HG03460 (cell line): ENCODE data around the gene REG4.

Source experiments
- ATAC-seq: cut with Tn5 transposase; IDR thresholded peaks from one replicate; pipeline ENCODE4 v1.9.1; 2021; ENCODE audit not compliant: unreplicated experiment

Gene REG4

DNA sequence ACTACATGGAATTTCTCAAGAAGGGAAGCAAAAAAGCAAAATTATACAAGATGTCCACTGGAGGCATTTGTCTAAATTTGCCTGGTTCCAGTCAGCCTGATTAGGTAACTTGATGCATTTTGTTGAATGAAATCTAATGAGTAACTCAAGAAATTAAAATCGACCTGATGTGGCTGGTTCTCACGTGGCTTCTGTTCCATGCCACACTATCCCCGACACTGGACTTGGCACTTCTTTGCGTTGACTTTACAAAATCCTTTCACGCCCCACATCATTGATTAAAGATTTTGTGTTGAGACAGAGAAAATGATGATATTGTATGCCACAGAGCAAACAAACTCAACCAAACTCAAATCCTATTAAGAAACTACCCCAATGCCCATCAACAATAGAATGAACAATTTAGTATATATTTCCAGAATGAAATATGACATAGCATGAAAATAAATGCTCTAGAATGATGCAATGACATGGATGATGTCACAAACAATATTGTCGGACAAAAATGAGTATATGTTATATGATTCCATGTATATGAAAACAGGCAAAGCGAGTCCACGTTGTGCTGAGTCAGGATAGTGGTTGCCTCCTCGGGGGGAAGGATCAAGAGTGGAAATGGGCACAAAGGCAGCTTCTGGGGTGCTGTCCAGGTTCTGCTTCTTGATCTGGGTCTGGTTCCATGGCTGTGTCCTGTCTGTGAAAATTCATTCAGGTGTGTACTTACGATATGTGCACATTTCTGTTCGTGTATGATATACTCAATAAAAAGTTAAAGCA, 29.6 kb downstream of the REG4 start:
- no peak for ATAC-seq

DNA sequence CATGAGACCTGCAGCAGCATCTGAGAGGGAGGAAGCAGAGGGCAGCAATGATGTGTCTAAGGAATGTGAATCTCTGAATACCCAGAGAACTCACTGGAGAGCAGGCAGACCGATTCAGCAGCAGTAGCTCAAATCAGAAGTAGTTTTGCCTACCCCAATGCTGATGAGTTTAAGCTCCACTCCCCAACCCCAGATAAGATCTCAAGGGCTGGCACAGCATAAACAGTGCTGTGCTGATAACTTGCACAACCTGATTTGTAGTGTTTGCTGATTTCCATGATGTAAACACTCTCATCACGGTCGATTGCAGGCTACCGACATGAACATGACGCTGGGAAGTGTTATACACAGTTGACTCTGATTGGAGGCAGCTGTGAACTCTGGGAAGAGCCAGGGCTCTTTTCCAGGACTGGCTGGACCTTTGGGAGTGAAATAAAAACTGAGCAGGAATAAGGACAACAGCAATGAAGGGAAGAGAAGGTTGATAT, 31.3 kb downstream of the REG4 start:
- no peak for ATAC-seq

DNA sequence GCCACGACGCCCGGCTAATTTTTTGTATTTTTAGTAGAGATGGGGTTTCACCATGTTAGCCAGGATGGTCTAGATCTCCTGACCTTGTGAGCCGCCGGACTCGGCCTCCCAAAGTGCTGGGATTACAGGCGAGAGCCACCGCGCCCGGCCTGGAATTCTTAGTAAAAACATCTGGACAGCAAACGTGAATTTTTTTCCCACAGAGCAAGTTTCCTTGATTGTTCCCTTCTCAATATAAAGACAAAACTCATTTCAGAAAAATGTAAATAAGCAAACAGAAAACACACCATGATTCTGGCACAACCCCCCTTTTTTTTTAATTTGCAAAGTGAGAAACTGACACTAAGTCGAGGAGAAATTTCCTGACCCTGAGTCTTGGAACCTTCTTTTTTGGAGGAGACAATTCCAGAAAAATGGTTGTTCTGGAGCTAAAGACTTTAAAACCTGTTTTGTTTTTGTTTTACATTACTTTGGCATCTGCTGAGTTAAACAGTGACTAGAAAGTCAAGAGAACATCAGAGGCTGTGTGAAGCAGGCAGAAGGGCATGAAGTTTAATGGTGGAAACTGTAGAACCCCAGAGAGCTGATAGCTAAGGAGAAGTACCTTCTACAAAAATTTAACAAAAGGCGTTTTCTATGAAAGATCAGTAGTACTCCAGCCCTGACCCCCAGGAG, 32.2 kb downstream of the REG4 start:
- no peak for ATAC-seq

DNA sequence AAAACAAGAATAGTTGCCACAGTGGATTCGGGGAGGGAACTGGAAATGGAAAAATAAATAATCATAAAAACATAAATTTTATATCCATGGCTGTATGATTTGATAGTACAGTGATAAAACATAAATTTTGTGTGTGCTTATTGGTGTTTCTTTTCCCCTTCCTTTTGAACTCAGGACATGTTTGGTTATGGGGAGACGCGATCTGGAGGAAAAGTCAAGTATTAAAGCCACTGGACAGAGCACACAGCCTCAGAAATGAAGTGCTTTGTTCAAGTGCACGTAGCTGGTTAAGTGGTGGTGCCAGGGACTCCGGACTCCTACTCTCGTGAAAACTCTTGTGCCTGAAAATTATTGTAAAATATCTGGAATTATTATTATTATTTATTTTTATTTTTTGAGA, 32.9 kb downstream of the REG4 start:
- no peak for ATAC-seq

GRCh38 chr1:119774746-119775490, 36.3 kb downstream of the REG4 start:
- ATAC-seq: no peak

DNA sequence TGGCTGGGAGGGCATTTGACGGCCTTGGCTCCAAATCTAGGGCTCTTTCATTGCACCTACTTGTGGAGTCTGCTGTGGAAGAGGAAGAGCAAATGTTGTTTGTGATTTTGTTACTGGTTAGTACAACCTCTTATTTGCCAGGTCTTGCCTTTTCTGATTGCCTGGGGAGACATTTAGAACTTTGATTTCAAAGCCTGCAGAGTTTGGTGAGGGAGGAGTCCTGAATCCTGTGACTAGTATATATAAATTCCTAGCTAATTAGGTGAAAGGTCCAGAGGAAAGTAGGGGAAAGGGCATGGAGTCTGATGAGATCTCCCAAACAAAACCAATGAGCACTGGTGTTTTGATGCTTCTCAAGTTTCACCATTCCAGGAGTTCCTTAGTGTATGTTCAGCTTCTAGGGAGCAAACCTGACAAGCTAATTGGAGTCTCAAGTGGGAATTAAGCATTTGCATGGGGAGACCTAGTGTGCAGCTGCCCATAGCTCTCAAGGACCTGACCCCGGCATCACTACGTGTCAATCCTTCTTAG, 37.5 kb downstream of the REG4 start:
- no peak for ATAC-seq

DNA sequence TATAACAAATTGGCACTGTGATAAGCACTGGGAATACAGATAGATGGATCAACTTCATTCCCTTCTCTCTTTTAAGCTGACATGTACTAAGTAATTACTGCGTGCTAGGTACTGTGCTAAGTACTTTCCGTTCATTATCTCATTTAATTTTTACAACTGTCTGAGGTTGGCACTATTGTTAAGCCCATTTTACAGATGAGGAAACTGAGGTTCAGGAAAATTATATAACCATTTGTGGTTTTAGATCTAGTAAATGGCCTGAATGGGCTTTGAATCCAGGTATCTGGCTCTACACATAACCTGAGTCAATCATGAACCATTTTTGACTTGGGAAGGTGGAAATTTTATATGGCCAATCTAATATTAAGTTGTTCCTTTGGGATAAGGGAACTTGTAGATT, 39.0 kb downstream of the REG4 start:
- ATAC-seq: no peak

DNA sequence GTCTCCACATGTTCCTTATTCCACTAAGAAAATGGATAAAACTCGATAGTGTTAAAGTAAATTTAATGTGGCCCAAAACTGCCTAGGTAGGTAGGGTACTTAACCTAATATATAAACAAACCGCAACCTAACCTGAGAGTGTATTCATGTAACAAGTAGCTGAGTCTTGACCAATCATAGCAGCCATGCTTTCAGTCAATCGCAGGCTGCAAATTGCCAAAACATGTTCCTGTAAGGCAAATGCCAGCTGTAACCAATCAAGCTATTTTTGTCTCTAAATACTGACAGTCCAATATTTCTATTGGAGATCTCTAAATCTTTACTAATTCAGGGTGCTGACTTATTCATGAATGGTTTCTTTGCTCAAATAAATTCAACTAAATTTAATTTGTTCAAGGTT, 39.5 kb downstream of the REG4 start:
- no peak for ATAC-seq

- ATAC-seq: no peak
Measured at GRCh38 chr1:119771016-119771415, 40.2 kb downstream of the REG4 start.

DNA sequence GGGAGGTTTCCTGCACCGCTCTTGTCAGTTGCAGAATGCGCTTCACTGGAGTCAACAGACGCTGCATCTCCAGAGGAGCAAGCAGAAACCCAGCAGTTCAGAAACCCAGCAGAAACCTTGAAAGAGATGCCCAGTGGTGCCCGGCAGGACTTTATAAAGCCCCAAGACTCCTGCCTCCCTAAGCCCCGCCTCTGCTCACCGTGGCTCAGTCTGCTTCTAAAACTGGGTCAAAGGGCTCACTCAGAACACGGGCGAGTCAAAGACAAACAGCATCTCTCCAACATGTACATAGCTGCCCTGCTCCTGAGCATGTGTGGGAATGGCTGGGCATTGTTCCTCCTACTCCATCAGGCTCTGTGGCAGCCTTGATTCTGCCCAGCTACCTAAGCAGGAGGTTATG, 42.5 kb downstream of the REG4 start, which contains the start of gene HMGCS2:
Gene HMGCS2 (minus strand): TSS at position 128 of the 400 bp plus-strand sequence. CDS start 61 bp downstream, at position 67.
- ATAC-seq: no peak

GRCh38 chr1:119767486-119767885, 43.8 kb downstream of the REG4 start:
- no peak for ATAC-seq

GRCh38 chr1:119766374-119766794, 44.9 kb downstream of the REG4 start:
- ATAC-seq: no peak

DNA sequence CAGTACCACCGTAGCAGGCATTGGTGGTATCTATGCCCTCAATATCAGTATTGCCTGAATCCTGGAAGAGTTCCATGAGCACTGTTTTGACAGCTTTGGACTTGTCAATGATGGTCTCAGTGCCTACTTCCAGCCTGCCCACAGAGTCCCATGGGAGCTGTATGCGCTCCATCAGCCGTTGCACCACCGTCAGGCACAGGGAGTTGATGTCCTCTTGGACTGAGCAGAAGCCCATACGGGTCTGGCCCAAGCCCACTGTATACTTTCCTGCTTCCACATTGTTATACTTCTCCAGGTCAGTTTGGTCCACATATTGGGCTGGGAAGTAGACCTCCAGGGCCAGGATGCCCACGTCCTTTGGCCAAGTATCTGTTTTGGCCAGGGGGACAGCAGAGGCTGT, 47.0 kb downstream of the REG4 start:
- ATAC-seq: no peak

- no peak for ATAC-seq
Measured at GRCh38 chr1:119762953-119763352, 48.3 kb downstream of the REG4 start.

DNA sequence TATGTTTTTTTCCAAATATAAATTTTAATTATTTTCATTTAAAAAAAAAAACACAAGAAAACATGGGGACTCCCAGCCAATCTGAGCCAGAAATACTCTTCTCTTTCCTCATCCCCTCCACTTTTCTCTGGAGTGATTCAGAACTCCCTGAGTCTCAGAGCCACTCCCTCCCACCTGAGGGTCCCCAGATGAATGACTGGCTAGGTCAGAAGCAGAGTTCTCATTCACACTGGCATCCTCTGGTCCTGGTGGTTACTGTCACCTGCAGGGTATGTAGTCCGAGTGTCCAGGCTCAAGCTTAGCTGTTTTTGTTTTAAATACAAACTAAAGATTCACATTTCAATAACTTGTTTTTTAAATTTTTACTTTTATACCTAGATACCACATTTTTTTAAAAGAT, 48.9 kb downstream of the REG4 start:
- ATAC-seq: no peak

DNA sequence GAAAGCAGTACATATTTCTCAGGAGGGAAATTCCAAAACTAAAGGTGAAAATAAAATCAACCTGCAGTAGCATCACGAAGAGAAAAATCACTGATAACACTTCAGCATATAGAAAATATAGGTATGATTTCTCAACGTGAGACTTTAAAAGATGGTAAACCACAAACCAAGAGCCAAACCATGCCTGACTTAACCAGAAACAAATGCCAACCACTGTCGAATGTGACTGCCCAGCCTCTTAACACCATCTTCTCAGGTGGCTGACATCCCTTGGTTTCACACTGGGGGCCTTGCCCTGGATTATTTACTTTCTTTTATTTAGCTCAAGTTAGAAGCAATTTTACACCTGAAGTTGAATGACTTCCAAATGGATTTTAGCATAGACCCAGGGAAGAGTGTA, 52.7 kb downstream of the REG4 start:
- no peak for ATAC-seq

- ATAC-seq: no peak
Measured at GRCh38 chr1:119752592-119752991, 58.7 kb downstream of the REG4 start.

GRCh38 chr1:119748040-119748439, 63.2 kb downstream of the REG4 start:
- ATAC-seq: no peak

- no peak for ATAC-seq
Measured at GRCh38 chr1:119747451-119747850, 63.8 kb downstream of the REG4 start.

GRCh38 chr1:119745034-119745433, 66.2 kb downstream of the REG4 start:
- ATAC-seq: no peak

GRCh38 chr1:119744598-119744942, 66.7 kb downstream of the REG4 start:
- no peak for ATAC-seq
